Measurements from ENCODE around the gene COG6.

DNA sequence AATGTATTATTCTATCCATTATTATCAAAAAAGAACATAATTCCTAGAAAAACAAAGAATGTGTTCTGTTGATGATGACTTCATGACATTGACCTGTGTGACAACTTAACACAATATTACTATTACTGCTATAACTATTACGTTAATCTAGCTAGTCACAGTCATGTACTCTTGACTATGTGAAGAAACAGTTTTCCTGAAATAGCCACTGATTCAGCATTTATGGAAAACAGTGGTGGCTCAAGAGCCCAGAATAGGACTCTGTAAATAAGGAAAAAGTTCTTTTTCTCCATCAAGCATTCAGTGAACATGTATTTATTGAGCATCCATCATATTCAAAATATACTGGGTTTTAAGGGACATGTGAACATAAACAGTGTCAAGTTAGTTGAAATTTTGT is 93.5 kb downstream of the COG6 start:
- TF ChIP-seq, protein P1, sequence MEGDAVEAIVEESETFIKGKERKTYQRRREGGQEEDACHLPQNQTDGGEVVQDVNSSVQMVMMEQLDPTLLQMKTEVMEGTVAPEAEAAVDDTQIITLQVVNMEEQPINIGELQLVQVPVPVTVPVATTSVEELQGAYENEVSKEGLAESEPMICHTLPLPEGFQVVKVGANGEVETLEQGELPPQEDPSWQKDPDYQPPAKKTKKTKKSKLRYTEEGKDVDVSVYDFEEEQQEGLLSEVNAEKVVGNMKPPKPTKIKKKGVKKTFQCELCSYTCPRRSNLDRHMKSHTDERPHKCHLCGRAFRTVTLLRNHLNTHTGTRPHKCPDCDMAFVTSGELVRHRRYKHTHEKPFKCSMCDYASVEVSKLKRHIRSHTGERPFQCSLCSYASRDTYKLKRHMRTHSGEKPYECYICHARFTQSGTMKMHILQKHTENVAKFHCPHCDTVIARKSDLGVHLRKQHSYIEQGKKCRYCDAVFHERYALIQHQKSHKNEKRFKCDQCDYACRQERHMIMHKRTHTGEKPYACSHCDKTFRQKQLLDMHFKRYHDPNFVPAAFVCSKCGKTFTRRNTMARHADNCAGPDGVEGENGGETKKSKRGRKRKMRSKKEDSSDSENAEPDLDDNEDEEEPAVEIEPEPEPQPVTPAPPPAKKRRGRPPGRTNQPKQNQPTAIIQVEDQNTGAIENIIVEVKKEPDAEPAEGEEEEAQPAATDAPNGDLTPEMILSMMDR (conservative IDR thresholded peaks at IDR 0.05 in 1 of 2, IDR thresholded peaks at IDR 0.05 in 1 of 2; ENCODE audit: extremely low read depth in 1 of 2, insufficient read depth in 1 of 2, low read depth in 1 of 2, low read length in 2 of 2), result no peak
- TF ChIP-seq EZH2 (IDR thresholded peaks at IDR 0.05; ENCODE audit: borderline replicate concordance, low read length), result no peak

Data from mammary epithelial cell (primary cell).